K562 (cell line): ENCODE results near the gene PDCL3. TPM values are rescaled to one million over a fixed set of nuclear protein-coding genes. Genes with fewer than 3 reads are reported as not detected.

ENCODE experiments used
- ASH1L ChIP-seq: fragments of 450-650 bp; IDR thresholded peaks from 2 replicates; pipeline ENCODE4 v1.6.1; 2018; ENCODE audit warnings: borderline replicate concordance, mild to moderate bottlenecking, low read depth; ENCODE audit not compliant: partially characterized antibody
- BDP1 ChIP-seq: IDR thresholded peaks from 3 replicates; pipeline ENCODE4 v1.6.1; 2011; ENCODE audit not compliant: insufficient read length, insufficient read depth
- CAMTA2 ChIP-seq: fragments of 250-450 bp; sonication (Bioruptor Pico); conservative IDR thresholded peaks from 2 replicates; pipeline ENCODE4 v1.5.1; 2022
- COPS2 ChIP-seq: fragments of 450-650 bp; conservative IDR thresholded peaks from 2 replicates; pipeline ENCODE4 v1.6.1; 2016; ENCODE audit warnings: mild to moderate bottlenecking, moderate library complexity
- EGR1 ChIP-seq: fragments of 450-650 bp; conservative IDR thresholded peaks from 2 replicates; pipeline ENCODE4 v1.6.1; 2017; ENCODE audit warnings: mild to moderate bottlenecking
- ELF1 ChIP-seq: fragments of 200-800 bp; sonication (Bioruptor generic); IDR thresholded peaks from 2 replicates; pipeline ENCODE4 v1.6.1; 2016; ENCODE audit warnings: missing genetic modification characterization, missing compliant biosample characterization
- HDAC3 ChIP-seq: fragments of 450-650 bp; IDR thresholded peaks from 2 replicates; pipeline ENCODE4 v1.6.1; 2018; ENCODE audit warnings: borderline replicate concordance, mild to moderate bottlenecking, moderate library complexity; ENCODE audit not compliant: partially characterized antibody
- HEY1 ChIP-seq: fragments of 250-450 bp; sonication (Bioruptor Pico); IDR thresholded peaks from 2 replicates; pipeline ENCODE4 v1.5.0; 2020; ENCODE audit warnings: mild to moderate bottlenecking, moderate library complexity, borderline replicate concordance
- MYC ChIP-seq, 2 experiments: fragments of 250-450 bp in 1 of 2; sonication (Bioruptor Pico) in 1 of 2; IDR thresholded peaks; 2 replicates each; pipeline versions ENCODE4 v1.5.1 to v1.6.1; 2012 to 2021; ENCODE audit warnings: low read depth in 2 of 2, borderline replicate concordance in 1 of 2, improper control_type of control experiment in 1 of 2, low read length in 1 of 2, mild to moderate bottlenecking in 1 of 2, moderate library complexity in 1 of 2
- NR2F6 ChIP-seq: fragments of 450-650 bp; formaldehyde crosslinking; IDR thresholded peaks from 2 replicates; pipeline ENCODE4 v1.4.0; 2020; ENCODE audit warnings: mild to moderate bottlenecking
- RFX1 ChIP-seq: fragments of 450-650 bp; IDR thresholded peaks from 2 replicates; pipeline ENCODE4 v1.6.1; 2016; ENCODE audit warnings: mild to moderate bottlenecking, moderate library complexity
- SMAD1 ChIP-seq: fragments of 150-350 bp; IDR thresholded peaks from 2 replicates; pipeline ENCODE4 v1.6.1; 2014; ENCODE audit warnings: low read length, low read depth; ENCODE audit not compliant: partially characterized antibody
- SOX6 ChIP-seq: fragments of 450-650 bp; IDR thresholded peaks from 2 replicates; pipeline ENCODE4 v1.6.1; 2014; ENCODE audit warnings: mild to moderate bottlenecking
- SRSF9 ChIP-seq: fragments of 200-400 bp; formaldehyde crosslinking; IDR thresholded peaks from 2 replicates; pipeline ENCODE4 v1.6.1; 2017; ENCODE audit warnings: low read depth, low read length, borderline replicate concordance
- ZC3H11A ChIP-seq: IDR thresholded peaks from 2 replicates; pipeline ENCODE4 v1.6.1; 2012; ENCODE audit warnings: low read depth, low read length, improper control_type of control experiment
- ZNF165 ChIP-seq: fragments of 250-450 bp; sonication (Bioruptor Pico); IDR thresholded peaks from 2 replicates; pipeline ENCODE4 v1.4.0; 2020; ENCODE audit warnings: borderline replicate concordance
- ZNF23 ChIP-seq: fragments of 250-450 bp; sonication (Bioruptor Pico); IDR thresholded peaks from 2 replicates; pipeline ENCODE4 v1.4.0; 2020; ENCODE audit warnings: mild to moderate bottlenecking
- polyA plus RNA-seq, 8 experiments: library from polyadenylated mRNA; depleted of rRNA in 4 of 8; stranded (reverse) in 5 of 8; unstranded in 3 of 8; fragments of >200 nt; fragmentation: Nextera tagmentation in 2 of 8; fragmentation: Illumina TruSeq in 1 of 8; extraction: Ambion mirVana in 2 of 8; extraction: Trizol in 1 of 8; gene quantifications; 2 replicates each; pipeline versions ENCODE4 v1.2.1 to v1.2.3, GENCODE V29; 2011 to 2014; ENCODE audit warnings: inconsistent platforms in 1 of 8, missing spikeins in 1 of 8
- total RNA-seq, 7 experiments: library from RNA; depleted of rRNA in 6 of 7; stranded (reverse); fragments of >200 nt in 6 of 7; fragmentation: Illumina TruSeq in 2 of 7; extraction: Trizol in 2 of 7; gene quantifications; 2 replicates each; pipeline versions ENCODE4 v1.2.1 to v1.2.3, GENCODE V29; 2011 to 2021; ENCODE audit warnings: low replicate concordance in 1 of 7
- TF ChIP-seq, protein P1 (sequence below): IDR thresholded peaks from 2 replicates; pipeline ENCODE4 v1.6.1; 2011; ENCODE audit not compliant: insufficient read length; ENCODE audit errors: extremely low read depth
- TF ChIP-seq, protein P2 (sequence below): fragments of 150-350 bp; conservative IDR thresholded peaks from 2 replicates; pipeline ENCODE4 v1.6.1; 2014; ENCODE audit warnings: low read length
- TF ChIP-seq, protein P3 (sequence below): fragments of 250-450 bp; sonication (Bioruptor Pico); IDR thresholded peaks from 2 replicates; pipeline ENCODE4 v1.9.0; 2021; ENCODE audit warnings: mild to moderate bottlenecking
- TF ChIP-seq, protein P4 (sequence below): sonication (generic); IDR thresholded peaks from 2 replicates; pipeline ENCODE4 v1.6.1; 2016
- TF ChIP-seq, protein P5 (sequence below): sonication (generic); formaldehyde crosslinking; IDR thresholded peaks from 2 replicates; pipeline ENCODE4 v1.8.1; 2023; ENCODE audit warnings: mild to moderate bottlenecking, missing genetic modification reagents

The PDCL3 gene
- total and polyA plus RNA-seq, 9 of the 15 experiments (the other 6 are each of a cell fraction or from before 2014, with no cell fraction given), result 16.6 to 76.7 (median 26.9) TPM

DNA sequence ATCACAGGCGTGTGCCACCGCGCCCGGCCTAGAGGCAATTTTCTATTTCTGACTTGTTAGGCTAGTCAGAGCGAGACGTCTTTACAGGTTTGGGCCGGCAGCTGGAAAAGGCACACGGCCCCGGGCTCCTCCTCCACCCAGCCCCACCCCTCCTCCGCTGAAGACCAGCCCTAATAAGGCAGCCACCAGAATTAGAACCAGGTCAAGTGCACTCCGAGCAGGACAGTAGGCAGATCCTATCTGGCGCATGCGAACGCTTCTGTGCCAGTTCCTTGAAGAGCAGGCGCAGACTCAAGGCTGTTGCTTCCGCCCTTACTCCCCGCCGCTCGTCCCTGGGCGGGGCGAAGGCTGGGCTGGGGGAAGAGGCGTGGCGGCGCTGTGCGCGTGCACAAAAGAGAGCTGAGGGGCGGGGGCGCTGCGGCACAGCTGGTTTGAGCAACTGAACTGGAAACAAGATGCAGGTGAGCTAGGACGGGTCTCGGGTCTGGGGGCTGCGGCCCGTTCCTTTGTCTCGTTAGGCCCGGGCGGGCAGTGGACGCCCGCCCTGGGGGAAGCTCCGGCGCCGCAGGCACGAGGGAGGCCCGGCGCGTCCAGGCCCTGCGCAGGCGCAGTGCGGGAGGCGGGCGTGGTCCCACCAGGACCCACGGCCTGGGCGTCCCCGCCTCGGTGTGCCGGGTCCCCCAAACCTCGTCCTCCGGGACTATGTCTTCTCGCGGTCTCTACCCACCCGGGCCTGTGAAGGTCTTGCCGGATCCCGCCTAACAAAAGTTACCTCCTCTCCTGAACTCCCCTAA lies at the start of gene PDCL3 (continued):
- TF ChIP-seq ELF1 (tag), result peak; percentile 95
- TF ChIP-seq CAMTA2 (CRISPR knock-in tag), result 0 out of 2 replicates have a peak, but pooled peaks have one; percentile 63
- TF ChIP-seq HEY1 (CRISPR knock-in tag), result no peak
- TF ChIP-seq EGR1, result peak; percentile 66
- peak; percentile 59 for TF ChIP-seq SOX6
- TF ChIP-seq HDAC3, result no peak
- TF ChIP-seq, protein P1, sequence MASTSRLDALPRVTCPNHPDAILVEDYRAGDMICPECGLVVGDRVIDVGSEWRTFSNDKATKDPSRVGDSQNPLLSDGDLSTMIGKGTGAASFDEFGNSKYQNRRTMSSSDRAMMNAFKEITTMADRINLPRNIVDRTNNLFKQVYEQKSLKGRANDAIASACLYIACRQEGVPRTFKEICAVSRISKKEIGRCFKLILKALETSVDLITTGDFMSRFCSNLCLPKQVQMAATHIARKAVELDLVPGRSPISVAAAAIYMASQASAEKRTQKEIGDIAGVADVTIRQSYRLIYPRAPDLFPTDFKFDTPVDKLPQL, result no peak
- TF ChIP-seq SRSF9, result no peak
- TF ChIP-seq MYC (IDR thresholded peaks at IDR 0.05; ENCODE audit: low read depth, low read length), result peak; percentile 89
- TF ChIP-seq MYC (CRISPR knock-in tag; IDR thresholded peaks at IDR 0.05; ENCODE audit: borderline replicate concordance, low read depth), result no peak
- TF ChIP-seq, protein P2, sequence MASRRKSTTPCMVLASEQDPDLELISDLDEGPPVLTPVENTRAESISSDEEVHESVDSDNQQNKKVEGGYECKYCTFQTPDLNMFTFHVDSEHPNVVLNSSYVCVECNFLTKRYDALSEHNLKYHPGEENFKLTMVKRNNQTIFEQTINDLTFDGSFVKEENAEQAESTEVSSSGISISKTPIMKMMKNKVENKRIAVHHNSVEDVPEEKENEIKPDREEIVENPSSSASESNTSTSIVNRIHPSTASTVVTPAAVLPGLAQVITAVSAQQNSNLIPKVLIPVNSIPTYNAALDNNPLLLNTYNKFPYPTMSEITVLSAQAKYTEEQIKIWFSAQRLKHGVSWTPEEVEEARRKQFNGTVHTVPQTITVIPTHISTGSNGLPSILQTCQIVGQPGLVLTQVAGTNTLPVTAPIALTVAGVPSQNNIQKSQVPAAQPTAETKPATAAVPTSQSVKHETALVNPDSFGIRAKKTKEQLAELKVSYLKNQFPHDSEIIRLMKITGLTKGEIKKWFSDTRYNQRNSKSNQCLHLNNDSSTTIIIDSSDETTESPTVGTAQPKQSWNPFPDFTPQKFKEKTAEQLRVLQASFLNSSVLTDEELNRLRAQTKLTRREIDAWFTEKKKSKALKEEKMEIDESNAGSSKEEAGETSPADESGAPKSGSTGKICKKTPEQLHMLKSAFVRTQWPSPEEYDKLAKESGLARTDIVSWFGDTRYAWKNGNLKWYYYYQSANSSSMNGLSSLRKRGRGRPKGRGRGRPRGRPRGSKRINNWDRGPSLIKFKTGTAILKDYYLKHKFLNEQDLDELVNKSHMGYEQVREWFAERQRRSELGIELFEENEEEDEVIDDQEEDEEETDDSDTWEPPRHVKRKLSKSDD, result no peak
- TF ChIP-seq ZNF165 (CRISPR knock-in tag), result no peak
- TF ChIP-seq, protein P3, sequence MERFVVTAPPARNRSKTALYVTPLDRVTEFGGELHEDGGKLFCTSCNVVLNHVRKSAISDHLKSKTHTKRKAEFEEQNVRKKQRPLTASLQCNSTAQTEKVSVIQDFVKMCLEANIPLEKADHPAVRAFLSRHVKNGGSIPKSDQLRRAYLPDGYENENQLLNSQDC (CRISPR knock-in tag), result no peak
- no peak for TF ChIP-seq COPS2
- TF ChIP-seq BDP1, result no peak
- TF ChIP-seq RFX1, result no peak
- no peak for TF ChIP-seq NR2F6 (CRISPR knock-in tag)
- TF ChIP-seq, protein P4, sequence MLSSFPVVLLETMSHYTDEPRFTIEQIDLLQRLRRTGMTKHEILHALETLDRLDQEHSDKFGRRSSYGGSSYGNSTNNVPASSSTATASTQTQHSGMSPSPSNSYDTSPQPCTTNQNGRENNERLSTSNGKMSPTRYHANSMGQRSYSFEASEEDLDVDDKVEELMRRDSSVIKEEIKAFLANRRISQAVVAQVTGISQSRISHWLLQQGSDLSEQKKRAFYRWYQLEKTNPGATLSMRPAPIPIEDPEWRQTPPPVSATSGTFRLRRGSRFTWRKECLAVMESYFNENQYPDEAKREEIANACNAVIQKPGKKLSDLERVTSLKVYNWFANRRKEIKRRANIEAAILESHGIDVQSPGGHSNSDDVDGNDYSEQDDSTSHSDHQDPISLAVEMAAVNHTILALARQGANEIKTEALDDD, result peak; percentile 88
- TF ChIP-seq ZNF23, result no peak
- no peak for TF ChIP-seq SMAD1
- no peak for TF ChIP-seq ASH1L
- TF ChIP-seq ZC3H11A, result no peak
- TF ChIP-seq, protein P5, sequence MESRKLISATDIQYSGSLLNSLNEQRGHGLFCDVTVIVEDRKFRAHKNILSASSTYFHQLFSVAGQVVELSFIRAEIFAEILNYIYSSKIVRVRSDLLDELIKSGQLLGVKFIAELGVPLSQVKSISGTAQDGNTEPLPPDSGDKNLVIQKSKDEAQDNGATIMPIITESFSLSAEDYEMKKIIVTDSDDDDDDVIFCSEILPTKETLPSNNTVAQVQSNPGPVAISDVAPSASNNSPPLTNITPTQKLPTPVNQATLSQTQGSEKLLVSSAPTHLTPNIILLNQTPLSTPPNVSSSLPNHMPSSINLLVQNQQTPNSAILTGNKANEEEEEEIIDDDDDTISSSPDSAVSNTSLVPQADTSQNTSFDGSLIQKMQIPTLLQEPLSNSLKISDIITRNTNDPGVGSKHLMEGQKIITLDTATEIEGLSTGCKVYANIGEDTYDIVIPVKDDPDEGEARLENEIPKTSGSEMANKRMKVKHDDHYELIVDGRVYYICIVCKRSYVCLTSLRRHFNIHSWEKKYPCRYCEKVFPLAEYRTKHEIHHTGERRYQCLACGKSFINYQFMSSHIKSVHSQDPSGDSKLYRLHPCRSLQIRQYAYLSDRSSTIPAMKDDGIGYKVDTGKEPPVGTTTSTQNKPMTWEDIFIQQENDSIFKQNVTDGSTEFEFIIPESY, result peak; percentile 31; the same call in 1 of the 2 replicates
